RWPE2 (cell line): ENCODE data around the gene TMEM178A.
A peak's percentile ranks its signal among the peaks of the same experiment; 100 is the strongest.
"Not testable (repeated sequence)": the region's sequence is repeated elsewhere in the genome, so short reads cannot be mapped to it uniquely, and the experiment has no call there.

Experiments
- ATAC-seq: fragments of 200-7000 bp; cut with Tn5 transposase; 3 replicates; pipeline ENCODE4 v1.9.1; 2021; ENCODE audit warnings: low read depth
- DNase-seq: peaks from one replicate; pipeline ENCODE4 v3.0.0-alpha.2; 2020; ENCODE audit warnings: low spot score
- H3K27ac ChIP-seq: fragments of 450-650 bp; 2 replicates; pipeline ENCODE4 v1.5.1; 2017; ENCODE audit warnings: mild to moderate bottlenecking; ENCODE audit not compliant: poor library complexity, severe bottlenecking
- H3K27me3 ChIP-seq: fragments of 250-450 bp; sonication (Bioruptor Pico); 2 replicates; pipeline ENCODE4 v1.5.1; 2021; ENCODE audit warnings: mild to moderate bottlenecking, moderate library complexity; ENCODE audit not compliant: insufficient read depth, poor library complexity, severe bottlenecking
- H3K36me3 ChIP-seq: fragments of 250-450 bp; sonication (Bioruptor Pico); 2 replicates; pipeline ENCODE4 v1.5.1; 2020; ENCODE audit warnings: low read depth, mild to moderate bottlenecking, moderate library complexity
- H3K4me1 ChIP-seq: fragments of 250-450 bp; sonication (Bioruptor Pico); 2 replicates; pipeline ENCODE4 v1.5.1; 2021; ENCODE audit warnings: mild to moderate bottlenecking, moderate library complexity; ENCODE audit not compliant: insufficient read depth, poor library complexity, severe bottlenecking
- H3K4me3 ChIP-seq: fragments of 250-450 bp; sonication (Bioruptor Pico); 2 replicates; pipeline ENCODE4 v1.5.1; 2021; ENCODE audit warnings: mild to moderate bottlenecking, moderate library complexity; ENCODE audit not compliant: severe bottlenecking
- H3K9me3 ChIP-seq: fragments of 250-450 bp; sonication (Bioruptor Pico); 2 replicates; pipeline ENCODE4 v1.5.1; 2021; ENCODE audit warnings: mild to moderate bottlenecking, moderate library complexity; ENCODE audit not compliant: severe bottlenecking
- TF ChIP-seq, protein P1 (sequence below): fragments of 450-650 bp; IDR thresholded peaks from one replicate; pipeline ENCODE4 v1.5.1; 2017; ENCODE audit warnings: mild to moderate bottlenecking, moderate library complexity; ENCODE audit not compliant: poor library complexity, severe bottlenecking

TMEM178A gene

GRCh38 chr2:39724828-39725144 is 59.1 kb downstream of the TMEM178A start:
- Histone ChIP-seq H3K4me1 (no peaks in the 10 kb centered on the region), H3K27ac (no peak overlapping the region), H3K36me3 (no peaks in the 10 kb centered on the region), H3K27me3 (no peaks in the 10 kb centered on the region), H3K9me3 (no peaks in the 10 kb centered on the region), H3K4me3 (no peak overlapping the region)
- TF ChIP-seq, protein P1, sequence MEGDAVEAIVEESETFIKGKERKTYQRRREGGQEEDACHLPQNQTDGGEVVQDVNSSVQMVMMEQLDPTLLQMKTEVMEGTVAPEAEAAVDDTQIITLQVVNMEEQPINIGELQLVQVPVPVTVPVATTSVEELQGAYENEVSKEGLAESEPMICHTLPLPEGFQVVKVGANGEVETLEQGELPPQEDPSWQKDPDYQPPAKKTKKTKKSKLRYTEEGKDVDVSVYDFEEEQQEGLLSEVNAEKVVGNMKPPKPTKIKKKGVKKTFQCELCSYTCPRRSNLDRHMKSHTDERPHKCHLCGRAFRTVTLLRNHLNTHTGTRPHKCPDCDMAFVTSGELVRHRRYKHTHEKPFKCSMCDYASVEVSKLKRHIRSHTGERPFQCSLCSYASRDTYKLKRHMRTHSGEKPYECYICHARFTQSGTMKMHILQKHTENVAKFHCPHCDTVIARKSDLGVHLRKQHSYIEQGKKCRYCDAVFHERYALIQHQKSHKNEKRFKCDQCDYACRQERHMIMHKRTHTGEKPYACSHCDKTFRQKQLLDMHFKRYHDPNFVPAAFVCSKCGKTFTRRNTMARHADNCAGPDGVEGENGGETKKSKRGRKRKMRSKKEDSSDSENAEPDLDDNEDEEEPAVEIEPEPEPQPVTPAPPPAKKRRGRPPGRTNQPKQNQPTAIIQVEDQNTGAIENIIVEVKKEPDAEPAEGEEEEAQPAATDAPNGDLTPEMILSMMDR, result no peak
- ATAC-seq, result no peak
- no peak for DNase-seq

DNA sequence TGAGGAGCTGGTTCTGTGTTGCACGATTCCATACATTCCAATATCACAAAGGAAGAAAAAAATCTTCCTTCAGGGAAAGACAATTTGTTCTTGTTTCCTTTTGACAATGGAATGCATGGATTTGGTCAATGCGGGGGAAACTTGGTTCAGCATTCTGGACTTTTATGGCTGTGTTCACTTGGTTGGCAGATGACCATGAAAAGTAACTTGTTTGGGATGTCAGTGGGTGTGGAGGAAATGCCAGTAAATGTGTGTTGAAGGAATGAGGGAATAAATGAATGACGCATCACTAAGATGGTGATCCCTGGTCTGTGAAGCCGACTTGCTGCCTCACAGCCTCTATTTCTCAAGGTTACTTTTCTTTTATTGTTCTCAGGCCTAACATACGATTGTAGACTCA is 59.7 kb downstream of the TMEM178A start:
- H3K4me3 ChIP-seq, result no peak overlapping the region
- H3K4me1 ChIP-seq, result no peaks in the 10 kb centered on the region
- ATAC-seq, result no peak
- no peak overlapping the region for H3K27ac ChIP-seq
- TF ChIP-seq, protein P1, result no peak
- no peaks in the 10 kb centered on the region for H3K9me3 ChIP-seq
- H3K36me3 ChIP-seq, result no peaks in the 10 kb centered on the region
- H3K27me3 ChIP-seq, result no peaks in the 10 kb centered on the region
- no peak for DNase-seq

DNA sequence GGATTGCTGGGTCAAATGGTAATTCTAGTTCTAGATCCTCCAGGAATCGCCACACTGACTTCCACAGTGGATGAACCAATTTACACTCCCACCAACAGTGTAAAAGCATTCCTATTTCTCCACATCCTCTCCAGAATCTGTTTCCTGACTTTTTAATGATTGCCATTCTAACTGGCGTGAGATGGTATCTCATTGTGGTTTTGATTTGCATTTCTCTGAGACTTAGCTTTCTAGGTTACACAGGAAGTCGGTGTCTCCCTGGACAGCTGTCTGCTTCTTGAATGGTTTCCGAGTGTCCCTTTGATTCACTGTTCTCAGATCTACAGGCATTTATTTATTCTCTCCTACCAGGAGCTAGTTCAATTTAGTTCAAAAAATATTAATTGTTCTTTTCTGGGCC is 62.4 kb downstream of the TMEM178A start:
- not testable (repeated sequence) for H3K27me3 ChIP-seq, ATAC-seq, H3K27ac ChIP-seq, H3K4me3 ChIP-seq, H3K9me3 ChIP-seq, H3K4me1 ChIP-seq, H3K36me3 ChIP-seq, DNase-seq

DNA sequence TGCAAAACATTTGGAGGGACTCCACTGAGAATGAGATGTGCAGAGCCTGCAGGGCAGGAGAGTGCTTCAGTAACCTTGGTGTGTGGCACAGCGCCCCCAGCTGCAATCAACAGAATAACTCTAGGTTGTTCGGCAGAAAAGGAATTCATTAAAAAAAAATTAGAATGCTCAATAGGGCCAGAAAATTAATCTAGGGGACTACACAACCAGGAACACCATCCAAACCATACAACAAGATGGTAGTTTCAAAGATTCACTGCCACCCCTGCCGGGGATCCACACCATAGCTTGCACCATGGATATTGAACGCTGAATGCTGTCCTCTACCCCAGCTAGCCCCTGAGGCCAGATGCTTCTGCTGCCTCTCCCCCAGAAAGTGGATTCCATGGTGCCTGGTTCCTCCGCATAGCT is 63.2 kb downstream of the TMEM178A start:
- Histone ChIP-seq H3K27me3 (no peaks in the 10 kb centered on the region), H3K36me3 (peaks cover 6% of the 10 kb centered on the region; the same call in 1 of the 2 replicates), H3K4me3 (no peak overlapping the region), H3K9me3 (no peaks in the 10 kb centered on the region), H3K4me1 (no peaks in the 10 kb centered on the region), H3K27ac (no peak overlapping the region)
- TF ChIP-seq, protein P1, result peak; percentile 78
- ATAC-seq, result no peak
- no peak for DNase-seq

GRCh38 chr2:39730276-39730675 is 64.6 kb downstream of the TMEM178A start:
- no peak overlapping the region for H3K4me3 ChIP-seq
- DNase-seq, result no peak
- no peaks in the 10 kb centered on the region for H3K27me3 ChIP-seq
- peak; percentile 10; the same call in 1 of the 3 replicates for ATAC-seq
- no peaks in the 10 kb centered on the region for H3K9me3 ChIP-seq
- TF ChIP-seq, protein P1, result no peak
- no peaks in the 10 kb centered on the region for H3K4me1 ChIP-seq
- H3K36me3 ChIP-seq, result peaks cover 19% of the 10 kb centered on the region
- no peak overlapping the region for H3K27ac ChIP-seq
